Hepatocyte (in vitro differentiated cells): ENCODE results near the gene DHX57.

Experiments used
- EZH2phosphoT487 ChIP-seq: fragments of 200-600 bp; sonication (generic); IDR thresholded peaks from one replicate; pipeline ENCODE4 v1.6.1; 2018; ENCODE audit warnings: antibody characterized with exemption, mild to moderate bottlenecking, low read depth, moderate library complexity; ENCODE audit not compliant: unreplicated experiment, severe bottlenecking
- TF ChIP-seq, protein P1 (sequence below): fragments of 200-600 bp; sonication (generic); IDR thresholded peaks from 2 replicates; pipeline ENCODE4 v1.5.1; 2016; ENCODE audit warnings: antibody characterized with exemption, mild to moderate bottlenecking; ENCODE audit not compliant: poor library complexity

- TF ChIP-seq, protein P1, sequence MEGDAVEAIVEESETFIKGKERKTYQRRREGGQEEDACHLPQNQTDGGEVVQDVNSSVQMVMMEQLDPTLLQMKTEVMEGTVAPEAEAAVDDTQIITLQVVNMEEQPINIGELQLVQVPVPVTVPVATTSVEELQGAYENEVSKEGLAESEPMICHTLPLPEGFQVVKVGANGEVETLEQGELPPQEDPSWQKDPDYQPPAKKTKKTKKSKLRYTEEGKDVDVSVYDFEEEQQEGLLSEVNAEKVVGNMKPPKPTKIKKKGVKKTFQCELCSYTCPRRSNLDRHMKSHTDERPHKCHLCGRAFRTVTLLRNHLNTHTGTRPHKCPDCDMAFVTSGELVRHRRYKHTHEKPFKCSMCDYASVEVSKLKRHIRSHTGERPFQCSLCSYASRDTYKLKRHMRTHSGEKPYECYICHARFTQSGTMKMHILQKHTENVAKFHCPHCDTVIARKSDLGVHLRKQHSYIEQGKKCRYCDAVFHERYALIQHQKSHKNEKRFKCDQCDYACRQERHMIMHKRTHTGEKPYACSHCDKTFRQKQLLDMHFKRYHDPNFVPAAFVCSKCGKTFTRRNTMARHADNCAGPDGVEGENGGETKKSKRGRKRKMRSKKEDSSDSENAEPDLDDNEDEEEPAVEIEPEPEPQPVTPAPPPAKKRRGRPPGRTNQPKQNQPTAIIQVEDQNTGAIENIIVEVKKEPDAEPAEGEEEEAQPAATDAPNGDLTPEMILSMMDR: no peak
- no peak for TF ChIP-seq EZH2phosphoT487
These were observed 49.8 kb downstream of the DHX57 start for GRCh38 chr2:38825956-38826355.
